GM12874 (cell line): ENCODE measurements around the gene SLC25A24.

ENCODE experiments used
- CTCF ChIP-seq: IDR thresholded peaks from 2 replicates; pipeline ENCODE4 v1.5.1; 2011; ENCODE audit warnings: low read depth, mild to moderate bottlenecking, control low read depth, low read length, moderate library complexity; ENCODE audit not compliant: insufficient read depth

SLC25A24 gene

DNA sequence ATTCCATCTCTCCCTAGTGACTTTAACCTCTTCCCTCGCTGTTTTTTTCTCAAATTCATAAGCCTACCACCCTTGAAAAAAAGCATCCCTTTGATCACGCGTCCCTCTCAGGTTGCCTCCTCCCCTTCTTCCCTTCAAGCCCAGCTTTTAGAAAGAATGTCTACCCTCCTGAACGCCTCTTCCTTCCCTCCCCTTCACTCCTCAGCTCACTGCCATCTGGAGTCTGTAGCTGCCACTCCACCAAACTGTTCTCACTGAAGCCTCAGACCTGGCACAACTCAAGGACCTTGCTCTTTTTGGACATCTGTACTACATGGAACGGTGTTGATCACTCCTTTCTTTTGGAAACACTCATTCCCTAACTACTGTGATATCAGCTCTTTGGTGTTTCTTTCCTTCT lies 80.6 kb downstream of the SLC25A24 start:
- no peak for TF ChIP-seq CTCF

- no peak for TF ChIP-seq CTCF
These were observed 81.9 kb downstream of the SLC25A24 start for GRCh38 chr1:108117945-108118902.

GRCh38 chr1:108117237-108117636 lies 82.9 kb downstream of the SLC25A24 start:
- TF ChIP-seq CTCF = no peak

DNA sequence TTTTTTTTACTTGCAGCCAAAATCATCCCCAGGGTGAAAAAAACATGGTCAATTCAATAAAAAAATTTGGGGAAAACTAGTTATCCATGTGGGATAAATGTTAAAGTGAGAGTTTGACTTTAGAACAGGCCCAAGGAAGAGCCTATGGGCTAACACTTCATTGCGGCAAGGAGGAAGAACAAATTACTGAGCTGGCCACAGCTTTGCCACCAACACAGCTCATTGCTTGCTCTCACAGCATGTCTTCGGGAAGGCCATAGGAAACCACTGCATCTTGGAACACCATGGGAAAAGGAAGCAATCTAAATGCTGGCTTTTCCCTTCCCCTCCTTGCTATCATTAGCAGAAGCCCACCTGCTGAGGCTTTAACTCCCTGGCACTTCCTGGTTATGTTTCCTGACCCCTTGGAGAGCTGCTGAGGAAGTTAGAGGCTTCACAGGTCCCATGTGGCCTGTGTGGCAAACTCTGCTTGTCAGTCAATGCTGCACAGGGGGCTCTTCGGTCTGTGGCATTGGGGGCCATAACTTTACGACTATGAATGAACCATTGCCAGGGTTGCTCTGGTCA lies 86.0 kb downstream of the SLC25A24 start:
- no peak for TF ChIP-seq CTCF

DNA sequence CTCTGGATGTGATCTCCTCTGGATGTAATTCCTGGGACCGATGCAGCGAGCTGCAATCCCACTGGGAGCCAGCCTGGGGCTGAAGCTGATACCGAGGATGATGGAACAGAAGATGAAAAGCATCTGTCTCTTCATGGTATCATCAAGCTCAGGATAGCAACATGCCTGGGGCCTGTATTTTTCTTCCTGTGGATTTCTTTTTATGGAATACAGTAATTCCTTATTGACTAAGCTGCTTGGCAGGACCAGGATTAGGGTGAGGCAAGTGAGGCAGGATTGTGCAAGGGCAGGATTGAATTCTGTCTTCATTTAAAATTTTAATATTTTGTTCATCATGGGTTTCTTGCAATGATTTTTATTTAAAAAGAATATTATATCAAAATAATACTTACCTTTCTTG lies 86.6 kb downstream of the SLC25A24 start:
- no peak for TF ChIP-seq CTCF

- no peak for TF ChIP-seq CTCF
These were observed 90.7 kb downstream of the SLC25A24 start for GRCh38 chr1:108109295-108109973.

DNA sequence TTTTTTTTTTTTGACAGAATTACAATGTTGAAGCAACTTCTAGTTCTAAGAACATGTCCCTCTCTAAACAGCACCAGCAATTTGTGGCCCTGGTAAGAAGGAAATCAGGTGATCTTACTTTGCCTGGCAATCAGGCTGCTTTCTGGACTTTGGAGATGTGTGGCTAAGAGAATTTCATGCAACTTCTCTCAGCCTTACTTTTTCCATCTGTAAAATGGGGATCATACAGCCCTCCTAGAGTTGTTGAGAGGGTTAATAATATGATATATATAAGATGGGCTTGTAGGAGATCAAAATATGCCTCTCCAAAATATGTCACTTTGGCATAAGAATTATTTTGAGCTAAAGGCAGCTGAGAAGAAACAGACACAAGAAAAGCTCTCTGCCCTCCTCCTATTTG lies 92.0 kb downstream of the SLC25A24 start:
- TF ChIP-seq CTCF = no peak
